Measurements from ENCODE around the gene TRIM13.

Gene TRIM13

DNA sequence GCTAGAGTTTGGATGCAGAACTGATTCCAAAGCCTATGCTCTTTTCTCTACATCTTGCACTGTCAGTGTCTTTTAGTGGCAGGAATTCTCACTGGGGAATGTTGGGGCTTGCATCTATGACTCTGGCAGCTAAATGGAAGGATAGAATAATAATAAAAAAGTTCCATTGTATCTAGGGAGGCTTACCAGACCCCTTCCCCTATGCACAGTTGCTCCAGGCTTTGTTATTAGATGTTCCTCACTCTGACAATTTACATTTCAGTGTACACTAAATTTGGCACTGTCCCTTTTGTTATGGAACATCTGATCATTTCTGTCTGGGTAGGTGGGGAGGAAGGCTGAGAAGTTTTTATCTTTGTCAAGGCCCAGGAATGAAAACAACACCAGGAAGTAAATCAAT, 3.7 kb upstream of the TRIM13 start:
- peaks cover 19 to 24% of the 10 kb centered on the region in 2 experiments for H3K4me1 ChIP-seq (ENCODE audit: control insufficient read depth in 1 of 2, insufficient read depth in 1 of 2, low read depth in 1 of 2, low read length in 1 of 2)
- H3K36me3 ChIP-seq, result peaks cover 37% of the 10 kb centered on the region
- no peaks in the 10 kb centered on the region for H3K9me3 ChIP-seq
- TF ChIP-seq, protein P1, sequence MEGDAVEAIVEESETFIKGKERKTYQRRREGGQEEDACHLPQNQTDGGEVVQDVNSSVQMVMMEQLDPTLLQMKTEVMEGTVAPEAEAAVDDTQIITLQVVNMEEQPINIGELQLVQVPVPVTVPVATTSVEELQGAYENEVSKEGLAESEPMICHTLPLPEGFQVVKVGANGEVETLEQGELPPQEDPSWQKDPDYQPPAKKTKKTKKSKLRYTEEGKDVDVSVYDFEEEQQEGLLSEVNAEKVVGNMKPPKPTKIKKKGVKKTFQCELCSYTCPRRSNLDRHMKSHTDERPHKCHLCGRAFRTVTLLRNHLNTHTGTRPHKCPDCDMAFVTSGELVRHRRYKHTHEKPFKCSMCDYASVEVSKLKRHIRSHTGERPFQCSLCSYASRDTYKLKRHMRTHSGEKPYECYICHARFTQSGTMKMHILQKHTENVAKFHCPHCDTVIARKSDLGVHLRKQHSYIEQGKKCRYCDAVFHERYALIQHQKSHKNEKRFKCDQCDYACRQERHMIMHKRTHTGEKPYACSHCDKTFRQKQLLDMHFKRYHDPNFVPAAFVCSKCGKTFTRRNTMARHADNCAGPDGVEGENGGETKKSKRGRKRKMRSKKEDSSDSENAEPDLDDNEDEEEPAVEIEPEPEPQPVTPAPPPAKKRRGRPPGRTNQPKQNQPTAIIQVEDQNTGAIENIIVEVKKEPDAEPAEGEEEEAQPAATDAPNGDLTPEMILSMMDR (IDR thresholded peaks at IDR 0.05), result no peak
- no peak overlapping the region for H3K4me3 ChIP-seq (ENCODE audit: low read depth in 1 of 2, low read length in 1 of 2)
- no peak overlapping the region for H3K27ac ChIP-seq
- no peaks in the 10 kb centered on the region for H3K27me3 ChIP-seq

DNA sequence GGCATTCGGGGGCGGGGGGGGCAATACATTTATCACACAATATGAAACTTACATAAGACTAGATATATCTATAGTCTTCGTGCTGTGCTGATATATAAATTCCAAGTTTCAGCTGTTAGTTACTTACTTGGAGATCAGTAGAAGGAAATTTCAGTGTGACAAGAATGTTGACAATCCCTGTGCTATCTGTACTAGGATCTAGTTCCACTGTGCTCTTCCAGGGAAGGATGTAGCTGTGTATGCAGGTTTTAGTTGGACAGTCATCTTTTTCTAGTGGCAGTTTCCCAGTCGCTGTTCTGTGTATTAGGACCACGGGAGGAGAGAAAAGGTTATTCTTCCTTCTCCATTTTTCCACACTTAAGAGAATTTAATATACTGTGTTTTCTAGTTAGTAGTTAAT, 3.2 kb upstream of the TRIM13 start:
- peaks cover 32% of the 10 kb centered on the region for H3K36me3 ChIP-seq
- H3K27ac ChIP-seq, result no peak overlapping the region
- H3K27me3 ChIP-seq, result no peaks in the 10 kb centered on the region
- no peaks in the 10 kb centered on the region for H3K9me3 ChIP-seq
- TF ChIP-seq, protein P1 (IDR thresholded peaks at IDR 0.05), result no peak
- no peak overlapping the region for H3K4me3 ChIP-seq (ENCODE audit: low read depth in 1 of 2, low read length in 1 of 2)
- peaks cover 24 to 30% of the 10 kb centered on the region in 2 experiments for H3K4me1 ChIP-seq (ENCODE audit: control insufficient read depth in 1 of 2, insufficient read depth in 1 of 2, low read depth in 1 of 2, low read length in 1 of 2)

DNA sequence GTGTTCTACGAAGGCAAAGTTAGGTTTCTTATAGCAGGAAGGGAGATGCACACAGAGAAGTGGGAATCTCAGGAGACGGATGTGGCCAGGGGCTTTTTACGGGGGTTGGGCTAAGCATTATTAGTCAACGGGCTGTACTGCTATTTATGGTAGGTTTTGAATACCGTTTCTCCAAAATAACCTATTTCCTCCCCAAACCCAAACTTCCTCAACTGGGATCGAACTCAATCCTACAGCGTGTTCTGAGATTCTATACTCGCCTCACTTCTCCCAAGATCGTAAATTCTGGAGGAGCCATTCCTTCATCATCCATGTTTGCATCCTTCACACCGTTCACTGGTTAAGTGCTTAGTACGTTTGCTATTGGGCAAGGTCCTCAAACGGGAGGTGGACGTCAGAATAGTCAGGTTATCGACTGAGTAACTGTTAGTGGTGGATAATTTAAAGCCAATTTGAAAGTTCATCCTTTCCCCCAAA, 1.2 kb upstream of the TRIM13 start:
- Histone ChIP-seq H3K9me3 (no peaks in the 10 kb centered on the region), H3K4me1 (ENCODE audit: control insufficient read depth in 1 of 2, insufficient read depth in 1 of 2, low read depth in 1 of 2, low read length in 1 of 2) (peaks cover 28 to 30% of the 10 kb centered on the region in 2 experiments), H3K4me3 (ENCODE audit: low read depth in 1 of 2, low read length in 1 of 2) (peak overlapping the region; percentile 79 to 97), H3K27me3 (no peaks in the 10 kb centered on the region), H3K27ac (peak overlapping the region; percentile 95), H3K36me3 (peaks cover 21% of the 10 kb centered on the region)
- TF ChIP-seq, protein P1 (IDR thresholded peaks at IDR 0.05), result no peak

DNA sequence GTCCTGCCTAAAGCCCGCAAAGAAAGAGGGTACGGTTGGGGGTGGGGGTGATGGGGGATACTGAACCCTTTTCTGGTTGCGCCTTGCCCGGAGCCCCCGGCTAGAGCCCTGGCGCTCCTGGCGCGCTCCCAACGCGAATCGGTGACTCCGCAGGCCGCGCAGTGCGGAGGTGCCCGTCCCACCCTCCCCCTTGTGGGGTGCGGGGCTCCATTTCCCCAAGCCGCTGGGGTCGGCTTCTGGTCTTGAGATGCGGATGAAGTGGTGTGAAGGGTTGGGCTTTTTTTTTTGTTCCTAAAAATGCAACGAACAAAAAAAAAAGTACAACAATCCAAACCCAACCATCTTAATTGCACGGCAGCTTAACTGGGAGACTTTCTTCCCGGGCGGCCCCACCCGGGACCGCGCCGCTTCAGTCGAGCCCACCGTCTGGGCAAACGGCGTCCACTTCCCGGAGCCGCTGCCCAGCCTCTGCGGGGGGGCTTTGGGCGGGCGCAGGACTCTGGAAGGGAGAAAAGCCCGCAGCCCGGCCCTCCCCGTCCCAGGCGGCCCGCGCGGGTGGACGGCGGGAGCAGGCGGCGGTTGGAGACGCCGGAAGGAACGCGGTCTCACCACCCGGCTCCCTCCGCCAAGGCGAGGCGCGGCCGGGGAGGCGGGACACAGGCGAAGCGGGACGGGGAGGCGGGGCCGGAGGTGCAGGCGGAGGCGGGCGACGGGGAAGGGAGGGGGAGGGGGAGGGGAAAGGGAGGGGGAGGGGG, 504 bp upstream of the TRIM13 start:
- H3K4me1 ChIP-seq (ENCODE audit: control insufficient read depth in 1 of 2, insufficient read depth in 1 of 2, low read depth in 1 of 2, low read length in 1 of 2), result peaks cover 28 to 30% of the 10 kb centered on the region in 2 experiments
- TF ChIP-seq, protein P1 (IDR thresholded peaks at IDR 0.05), result no peak

DNA sequence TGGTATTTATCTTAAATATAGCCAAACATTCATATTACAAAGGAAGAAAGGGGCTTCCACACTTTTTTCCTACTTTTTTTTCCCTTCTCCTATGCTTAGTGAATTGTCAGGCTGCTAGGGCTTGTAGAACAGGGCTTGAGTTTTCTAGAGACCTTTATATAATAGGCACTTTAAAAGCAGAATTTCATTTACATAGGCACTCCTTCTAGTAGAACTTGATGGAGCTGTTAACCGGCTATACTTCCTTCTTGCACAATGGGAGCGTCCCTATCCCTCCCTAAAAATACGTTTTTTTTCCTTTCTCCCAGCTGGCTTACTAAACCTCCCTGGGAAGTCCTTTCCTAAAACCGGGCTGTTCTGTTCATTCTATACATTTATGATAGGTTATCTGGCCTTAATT, 1.1 kb downstream of the TRIM13 start:
- H3K4me3 ChIP-seq (ENCODE audit: low read depth in 1 of 2, low read length in 1 of 2), result peak overlapping the region; percentile 81 to 97
- H3K27me3 ChIP-seq, result no peaks in the 10 kb centered on the region
- peaks cover 28 to 30% of the 10 kb centered on the region in 2 experiments for H3K4me1 ChIP-seq (ENCODE audit: control insufficient read depth in 1 of 2, insufficient read depth in 1 of 2, low read depth in 1 of 2, low read length in 1 of 2)
- TF ChIP-seq, protein P1 (IDR thresholded peaks at IDR 0.05), result no peak
- H3K27ac ChIP-seq, result peak overlapping the region; percentile 95
- peaks cover 20% of the 10 kb centered on the region for H3K36me3 ChIP-seq
- H3K9me3 ChIP-seq, result no peaks in the 10 kb centered on the region

More for the DNA sequence above, 504 bp upstream of the TRIM13 start:
- Histone ChIP-seq H3K36me3 (peaks cover 15% of the 10 kb centered on the region), H3K9me3 (no peaks in the 10 kb centered on the region), H3K4me3 (ENCODE audit: low read depth in 1 of 2, low read length in 1 of 2) (peak overlapping the region; percentile 79 to 97), H3K27me3 (no peaks in the 10 kb centered on the region), H3K27ac (peak overlapping the region; percentile 95)
